Measurements from ENCODE around the gene ALDH18A1. TPM values are rescaled to one million over a fixed set of nuclear protein-coding genes. Genes with fewer than 3 reads are reported as not detected.

Gene ALDH18A1
- 10 to 100 TPM; 48.2 to 72.0 TPM for total RNA-seq
- polyA plus RNA-seq (ENCODE audit: insufficient read length in 6 of 6), result 10 to 100 TPM; 50.0 to 70.3 (median 58.1) TPM
- long read RNA-seq, donor 1, partial matches to known transcripts, result 10 of 15 reads
- long read RNA-seq, donor 1, other reads (novel, unspliced or antisense), result 0 of 15 reads
- long read RNA-seq, donor 2, transcript ALDH18A1-202 (18 exons, 3,359 nt), result major isoform, 6 of 13 reads
- long read RNA-seq, donor 2, partial matches to known transcripts, result 7 of 13 reads
- long read RNA-seq, donor 2, other reads (novel, unspliced or antisense), result 0 of 13 reads
- long read RNA-seq, donor 3, transcript ALDH18A1-202 (18 exons, 3,359 nt), result major isoform, 7 of 13 reads
- long read RNA-seq, donor 3, partial matches to known transcripts, result 5 of 13 reads
- long read RNA-seq, donor 3, other reads (novel, unspliced or antisense), result 0 of 13 reads
- long read RNA-seq, donor 4, partial matches to known transcripts, result 5 of 11 reads
- long read RNA-seq, donor 4, other reads (novel, unspliced or antisense), result 2 of 11 reads
- long read RNA-seq, donor 5, partial matches to known transcripts, result 9 of 13 reads
- long read RNA-seq, donor 5, other reads (novel, unspliced or antisense), result 0 of 13 reads
- long read RNA-seq, donor 6, transcript ALDH18A1-202 (18 exons, 3,359 nt), result major isoform, 7 of 9 reads
- long read RNA-seq, donor 6, partial matches to known transcripts, result 0 of 9 reads
- long read RNA-seq, donor 6, other reads (novel, unspliced or antisense), result 0 of 9 reads
- long read RNA-seq, donor 7, transcript ALDH18A1-202 (18 exons, 3,359 nt), result major isoform, 6 of 11 reads
- long read RNA-seq, donor 7, partial matches to known transcripts, result 5 of 11 reads
- long read RNA-seq, donor 7, other reads (novel, unspliced or antisense), result 0 of 11 reads
- long read RNA-seq, donor 8, partial matches to known transcripts, result 0 of 5 reads
- long read RNA-seq, donor 8, other reads (novel, unspliced or antisense), result 0 of 5 reads
- long read RNA-seq, donor 9, result 0 reads
- long read RNA-seq, donor 10, partial matches to known transcripts, result 0 of 4 reads
- long read RNA-seq, donor 10, other reads (novel, unspliced or antisense), result 1 of 4 reads
- long read RNA-seq, donor 11, partial matches to known transcripts, result 0 of 2 reads
- long read RNA-seq, donor 11, other reads (novel, unspliced or antisense), result 0 of 2 reads
- long read RNA-seq, donor 12, partial matches to known transcripts, result 12 of 15 reads
- long read RNA-seq, donor 12, other reads (novel, unspliced or antisense), result 0 of 15 reads

- H3K27me3 ChIP-seq, result no peaks in the 10 kb centered on the region
- peaks cover 0 to 3% of the 10 kb centered on the region in 2 donors for H3K9me3 ChIP-seq
- H3K27ac ChIP-seq, result peak within 1 kb of the TSS; percentile 8 to 46
- DNase-seq (peak; percentile 92 to 96 (median 94)), ATAC-seq (peak; percentile 95)
- intact Hi-C loops (cut with DNase I), result no loop called here
- H3K36me3 ChIP-seq, result peaks cover 0 to 17% of the 10 kb centered on the region in 2 donors
- TF ChIP-seq CTCF (IDR thresholded peaks at IDR 0.05), result no peak
- peak within 1 kb of the TSS; percentile 82 to 98 for H3K4me3 ChIP-seq
- H3K4me1 ChIP-seq, result peaks cover 0 to 21% of the 10 kb centered on the region in 2 donors
These were observed at the start of gene ALDH18A1 for GRCh38 chr10:95656291-95657164. Gene ALDH18A1 (minus strand): TSS chr10:95656711. CDS start chr10:95653377, 3,334 bp downstream.

GRCh38 chr10:95698415-95698814, 41.9 kb upstream of the ALDH18A1 start:
- intact Hi-C loops (cut with DNase I), result loop anchor here in 1 of 2 donors (10.0 kb wide), 1 partner anchor 146 kb away; no protein-coding TSS in a partner anchor
- Histone ChIP-seq H3K4me3 (no peak overlapping the region), H3K36me3 (no peaks in the 10 kb centered on the region), H3K27me3 (no peaks in the 10 kb centered on the region), H3K27ac (peak overlapping the region in 1 of 2 donors; percentile 73), H3K4me1 (peaks cover 0 to 22% of the 10 kb centered on the region in 2 donors), H3K9me3 (no peaks in the 10 kb centered on the region)
- no peak for DNase-seq
- no peak for ATAC-seq
- TF ChIP-seq CTCF (IDR thresholded peaks at IDR 0.05), result no peak

GRCh38 chr10:95697429-95697828, 40.9 kb upstream of the ALDH18A1 start:
- Histone ChIP-seq H3K4me1 (peaks cover 6 to 32% of the 10 kb centered on the region in 2 donors), H3K4me3 (no peak overlapping the region), H3K27ac (peak overlapping the region in 1 of 2 donors; percentile 73), H3K9me3 (no peaks in the 10 kb centered on the region), H3K36me3 (no peaks in the 10 kb centered on the region), H3K27me3 (no peaks in the 10 kb centered on the region)
- intact Hi-C loops (cut with DNase I), result loop anchor here in 1 of 2 donors (10.0 kb wide), 1 partner anchor 147 kb away; no protein-coding TSS in a partner anchor
- no peak for TF ChIP-seq CTCF (IDR thresholded peaks at IDR 0.05)
- DNase-seq, result peak in 1 of 4 donors; percentile 62
- ATAC-seq, result no peak

- peak overlapping the region in 1 of 2 donors; percentile 82 for H3K27ac ChIP-seq
- H3K4me1 ChIP-seq, result peaks cover 11 to 48% of the 10 kb centered on the region in 2 donors
- DNase-seq, result no peak
- ATAC-seq, result no peak
- H3K27me3 ChIP-seq, result no peaks in the 10 kb centered on the region
- peaks cover 0 to 8% of the 10 kb centered on the region in 2 donors for H3K36me3 ChIP-seq
- H3K4me3 ChIP-seq, result no peak overlapping the region
- intact Hi-C loops (cut with DNase I), result loop anchor here in 1 of 2 donors (10.0 kb wide), 1 partner anchor 150 kb away; no protein-coding TSS in a partner anchor
- TF ChIP-seq CTCF (IDR thresholded peaks at IDR 0.05), result no peak
- no peaks in the 10 kb centered on the region for H3K9me3 ChIP-seq
These were observed 38.2 kb upstream of the ALDH18A1 start for GRCh38 chr10:95694665-95695064.

Measured in left lung (tissue), 14 donors.